Measurements from ENCODE around the gene AK8.

- TF ChIP-seq, protein P1, sequence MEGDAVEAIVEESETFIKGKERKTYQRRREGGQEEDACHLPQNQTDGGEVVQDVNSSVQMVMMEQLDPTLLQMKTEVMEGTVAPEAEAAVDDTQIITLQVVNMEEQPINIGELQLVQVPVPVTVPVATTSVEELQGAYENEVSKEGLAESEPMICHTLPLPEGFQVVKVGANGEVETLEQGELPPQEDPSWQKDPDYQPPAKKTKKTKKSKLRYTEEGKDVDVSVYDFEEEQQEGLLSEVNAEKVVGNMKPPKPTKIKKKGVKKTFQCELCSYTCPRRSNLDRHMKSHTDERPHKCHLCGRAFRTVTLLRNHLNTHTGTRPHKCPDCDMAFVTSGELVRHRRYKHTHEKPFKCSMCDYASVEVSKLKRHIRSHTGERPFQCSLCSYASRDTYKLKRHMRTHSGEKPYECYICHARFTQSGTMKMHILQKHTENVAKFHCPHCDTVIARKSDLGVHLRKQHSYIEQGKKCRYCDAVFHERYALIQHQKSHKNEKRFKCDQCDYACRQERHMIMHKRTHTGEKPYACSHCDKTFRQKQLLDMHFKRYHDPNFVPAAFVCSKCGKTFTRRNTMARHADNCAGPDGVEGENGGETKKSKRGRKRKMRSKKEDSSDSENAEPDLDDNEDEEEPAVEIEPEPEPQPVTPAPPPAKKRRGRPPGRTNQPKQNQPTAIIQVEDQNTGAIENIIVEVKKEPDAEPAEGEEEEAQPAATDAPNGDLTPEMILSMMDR (IDR thresholded peaks at IDR 0.05) = no peak
- no peak for TF ChIP-seq POLR2A (IDR thresholded peaks at IDR 0.05)
Observed at GRCh38 chr9:132886334-132886725, 8.2 kb upstream of the AK8 start.
